ENCODE results near the gene PDE11A. TPM values are rescaled to one million over a fixed set of nuclear protein-coding genes. Genes with fewer than 3 reads are reported as not detected.
"Not testable (repeated sequence)": the region's sequence is repeated elsewhere in the genome, so short reads cannot be mapped to it uniquely, and the experiment has no call there.

PDE11A gene
- total RNA-seq, 1 donor from 2014 or later, result 2.0 TPM

DNA sequence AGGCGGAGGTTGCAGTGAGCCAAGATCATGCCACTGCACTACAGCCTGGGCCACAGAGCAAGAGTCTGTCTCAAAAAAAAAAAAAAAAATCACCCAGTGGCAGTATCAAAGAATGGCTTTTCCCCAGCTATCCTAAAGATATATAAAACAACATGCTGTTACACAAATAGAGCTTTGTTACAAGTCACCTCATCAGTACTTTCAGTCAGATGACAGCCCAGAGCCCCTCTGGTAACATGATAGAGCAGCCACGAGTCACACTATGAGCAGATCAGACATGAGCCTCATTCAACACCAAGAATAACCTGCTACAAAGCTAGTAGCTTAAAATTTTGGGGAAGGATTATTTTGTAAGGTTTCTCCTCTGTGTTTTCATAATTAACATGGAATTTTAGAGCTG lies 25.2 kb downstream of the PDE11A start:
- DNase-seq (ENCODE audit: extremely low spot score, unreplicated experiment), result no peak
- H3K27me3 Mint-ChIP-seq, result peaks cover 6% of the 10 kb centered on the region
- no peak overlapping the region for H3K27ac Mint-ChIP-seq
- no peak overlapping the region for H3K4me3 Mint-ChIP-seq
- H3K4me1 Mint-ChIP-seq (ENCODE audit: unreplicated experiment), result no peaks in the 10 kb centered on the region
- H3K9me3 Mint-ChIP-seq, result no peaks in the 10 kb centered on the region
- TF ChIP-seq, protein P1, sequence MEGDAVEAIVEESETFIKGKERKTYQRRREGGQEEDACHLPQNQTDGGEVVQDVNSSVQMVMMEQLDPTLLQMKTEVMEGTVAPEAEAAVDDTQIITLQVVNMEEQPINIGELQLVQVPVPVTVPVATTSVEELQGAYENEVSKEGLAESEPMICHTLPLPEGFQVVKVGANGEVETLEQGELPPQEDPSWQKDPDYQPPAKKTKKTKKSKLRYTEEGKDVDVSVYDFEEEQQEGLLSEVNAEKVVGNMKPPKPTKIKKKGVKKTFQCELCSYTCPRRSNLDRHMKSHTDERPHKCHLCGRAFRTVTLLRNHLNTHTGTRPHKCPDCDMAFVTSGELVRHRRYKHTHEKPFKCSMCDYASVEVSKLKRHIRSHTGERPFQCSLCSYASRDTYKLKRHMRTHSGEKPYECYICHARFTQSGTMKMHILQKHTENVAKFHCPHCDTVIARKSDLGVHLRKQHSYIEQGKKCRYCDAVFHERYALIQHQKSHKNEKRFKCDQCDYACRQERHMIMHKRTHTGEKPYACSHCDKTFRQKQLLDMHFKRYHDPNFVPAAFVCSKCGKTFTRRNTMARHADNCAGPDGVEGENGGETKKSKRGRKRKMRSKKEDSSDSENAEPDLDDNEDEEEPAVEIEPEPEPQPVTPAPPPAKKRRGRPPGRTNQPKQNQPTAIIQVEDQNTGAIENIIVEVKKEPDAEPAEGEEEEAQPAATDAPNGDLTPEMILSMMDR (conservative IDR thresholded peaks at IDR 0.05), result no peak
- no peaks in the 10 kb centered on the region for H3K36me3 Mint-ChIP-seq

DNA sequence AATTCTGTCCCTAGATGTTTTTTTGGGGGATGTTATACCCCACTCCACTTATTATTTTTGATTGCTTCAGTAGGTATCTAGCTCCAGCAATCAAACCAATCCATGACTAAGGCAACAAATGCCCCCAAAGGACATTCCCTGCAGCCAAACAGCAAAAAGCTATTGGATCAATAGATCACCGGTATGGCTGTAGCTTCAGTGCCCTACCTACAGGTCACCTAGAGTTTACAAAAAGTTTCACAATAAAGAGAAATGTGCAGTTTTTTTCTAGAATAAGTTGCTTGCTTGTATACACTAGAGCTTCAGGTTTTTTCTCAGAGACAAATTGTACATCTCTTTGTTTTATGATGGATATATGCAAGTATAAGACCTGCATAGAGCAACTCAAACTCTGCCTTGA lies 27.7 kb downstream of the PDE11A start:
- Mint-ChIP-seq H3K27me3 (no peaks in the 10 kb centered on the region), H3K4me1 (ENCODE audit: unreplicated experiment) (no peaks in the 10 kb centered on the region), H3K4me3 (no peak overlapping the region), H3K9me3 (no peaks in the 10 kb centered on the region), H3K36me3 (no peaks in the 10 kb centered on the region), H3K27ac (no peak overlapping the region)
- no peak for DNase-seq (ENCODE audit: extremely low spot score, unreplicated experiment)
- TF ChIP-seq, protein P1 (conservative IDR thresholded peaks at IDR 0.05), result no peak

DNA sequence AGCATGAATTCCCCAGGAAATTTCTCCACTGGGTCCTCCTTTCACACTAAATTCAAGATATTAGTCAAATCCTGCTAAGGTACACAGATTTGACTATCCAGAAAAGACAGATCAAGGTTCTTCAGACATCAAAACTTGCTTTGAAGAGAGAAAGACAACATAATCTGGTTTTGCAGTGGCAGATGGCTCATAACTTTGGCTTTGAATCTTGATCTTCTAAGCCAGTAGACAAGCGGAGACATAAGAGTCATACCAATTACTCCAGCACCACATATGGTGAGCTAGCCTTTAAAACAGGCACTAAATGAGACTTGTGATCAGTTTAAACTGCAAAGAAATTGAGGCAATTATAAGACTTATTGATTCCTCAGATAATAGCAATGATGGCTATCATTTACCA lies 29.3 kb downstream of the PDE11A start:
- no peak for DNase-seq (ENCODE audit: extremely low spot score, unreplicated experiment)
- Mint-ChIP-seq H3K27me3 (no peaks in the 10 kb centered on the region), H3K27ac (no peak overlapping the region), H3K9me3 (no peaks in the 10 kb centered on the region), H3K4me3 (no peak overlapping the region), H3K36me3 (no peaks in the 10 kb centered on the region), H3K4me1 (ENCODE audit: unreplicated experiment) (no peaks in the 10 kb centered on the region)
- TF ChIP-seq, protein P1 (conservative IDR thresholded peaks at IDR 0.05), result no peak

DNA sequence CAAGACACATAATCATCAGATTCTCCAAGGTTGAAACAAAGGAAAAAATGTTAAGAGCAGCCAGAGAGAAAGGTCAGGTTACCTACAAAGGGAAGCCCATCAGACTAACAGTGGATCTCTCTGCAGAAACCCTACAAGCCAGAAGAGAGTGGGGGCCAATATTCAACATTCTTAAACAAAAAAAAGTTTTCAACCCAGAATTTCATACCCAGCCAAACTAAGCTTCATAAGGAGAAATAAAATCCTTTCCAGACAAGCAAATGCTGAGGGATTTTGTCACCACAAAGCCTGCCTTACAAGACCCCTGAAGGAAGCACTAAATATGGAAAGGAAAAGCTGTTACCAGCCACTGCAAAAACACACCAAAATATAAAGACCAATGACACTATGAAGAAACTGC lies 39.0 kb downstream of the PDE11A start:
- not testable (repeated sequence) for H3K4me3 Mint-ChIP-seq; H3K36me3 Mint-ChIP-seq; DNase-seq (ENCODE audit: extremely low spot score, unreplicated experiment); H3K27ac Mint-ChIP-seq; H3K27me3 Mint-ChIP-seq; H3K9me3 Mint-ChIP-seq; H3K4me1 Mint-ChIP-seq (ENCODE audit: unreplicated experiment)

DNA sequence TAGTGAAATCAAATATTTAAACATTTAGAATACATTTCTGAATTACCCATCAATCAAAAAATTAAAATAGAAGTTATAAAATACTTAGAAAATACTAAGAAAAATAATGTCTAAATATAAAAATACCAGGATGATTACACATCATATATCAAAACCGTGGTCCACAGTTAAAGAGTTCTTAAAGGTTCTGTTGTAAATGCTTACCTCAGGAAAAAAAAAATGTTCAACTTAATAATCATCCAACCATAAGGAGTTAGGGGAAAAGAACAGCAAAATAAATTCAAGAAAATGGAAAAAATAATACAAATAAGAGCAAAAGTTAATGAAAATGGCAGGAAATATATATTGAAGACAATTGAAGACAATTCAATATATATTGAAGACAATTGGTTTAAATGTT lies 43.2 kb downstream of the PDE11A start:
- no peaks in the 10 kb centered on the region for H3K36me3 Mint-ChIP-seq
- H3K9me3 Mint-ChIP-seq, result peaks cover 6% of the 10 kb centered on the region
- TF ChIP-seq, protein P1 (conservative IDR thresholded peaks at IDR 0.05), result no peak
- H3K4me3 Mint-ChIP-seq, result no peak overlapping the region
- H3K4me1 Mint-ChIP-seq (ENCODE audit: unreplicated experiment), result no peaks in the 10 kb centered on the region
- no peak overlapping the region for H3K27ac Mint-ChIP-seq
- H3K27me3 Mint-ChIP-seq, result no peaks in the 10 kb centered on the region
- DNase-seq (ENCODE audit: extremely low spot score, unreplicated experiment), result no peak

DNA sequence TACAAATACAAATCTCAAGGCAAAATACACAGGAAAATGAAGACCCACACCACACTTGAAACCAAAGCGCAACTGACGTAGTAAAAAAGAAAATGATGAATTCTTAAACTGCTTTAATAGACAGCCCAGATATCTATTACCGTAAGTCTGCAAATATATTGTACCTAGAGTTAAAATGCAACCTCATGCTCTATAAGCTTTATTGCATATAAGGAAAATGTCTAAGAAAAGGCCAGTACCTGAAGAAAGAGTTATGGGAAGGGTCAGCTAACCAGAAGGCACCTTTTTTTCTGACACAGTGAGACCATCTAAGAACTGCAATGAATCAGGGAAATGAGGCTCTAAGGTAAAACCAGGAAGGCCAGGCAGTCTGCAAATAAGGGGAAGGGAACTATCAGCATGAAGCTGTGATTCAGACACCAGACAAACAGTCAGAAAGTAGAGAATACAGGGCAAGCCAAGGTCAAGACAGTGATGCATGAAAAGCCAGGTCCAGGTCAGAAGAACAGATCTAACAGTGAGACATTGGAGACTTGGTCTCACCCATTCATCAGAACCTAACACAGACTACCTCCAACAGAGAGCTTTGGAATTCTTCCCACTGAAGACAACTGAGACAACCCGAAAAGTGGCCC lies 46.9 kb downstream of the PDE11A start:
- Mint-ChIP-seq H3K4me1 (ENCODE audit: unreplicated experiment) (no peaks in the 10 kb centered on the region), H3K9me3 (no peaks in the 10 kb centered on the region), H3K27me3 (no peaks in the 10 kb centered on the region), H3K4me3 (no peak overlapping the region), H3K27ac (no peak overlapping the region), H3K36me3 (no peaks in the 10 kb centered on the region)
- TF ChIP-seq, protein P1 (conservative IDR thresholded peaks at IDR 0.05), result no peak
- DNase-seq (ENCODE audit: extremely low spot score, unreplicated experiment), result no peak

All from type B pancreatic cell (in vitro differentiated cells).